OCI-M2 (cell line): ENCODE results near the gene NFKBIE.
A peak's percentile ranks its signal among the peaks of the same experiment; 100 is the strongest.

Source experiments
- DNase-seq: peaks from one replicate; lab custom pipeline; 2025; ENCODE audit not compliant: unreplicated experiment; lab: John Stamatoyannopoulos, UW

Gene NFKBIE

GRCh38 chr6:44275271-44275748 lies 10.0 kb upstream of the NFKBIE start:
- DNase-seq = no peak

DNA sequence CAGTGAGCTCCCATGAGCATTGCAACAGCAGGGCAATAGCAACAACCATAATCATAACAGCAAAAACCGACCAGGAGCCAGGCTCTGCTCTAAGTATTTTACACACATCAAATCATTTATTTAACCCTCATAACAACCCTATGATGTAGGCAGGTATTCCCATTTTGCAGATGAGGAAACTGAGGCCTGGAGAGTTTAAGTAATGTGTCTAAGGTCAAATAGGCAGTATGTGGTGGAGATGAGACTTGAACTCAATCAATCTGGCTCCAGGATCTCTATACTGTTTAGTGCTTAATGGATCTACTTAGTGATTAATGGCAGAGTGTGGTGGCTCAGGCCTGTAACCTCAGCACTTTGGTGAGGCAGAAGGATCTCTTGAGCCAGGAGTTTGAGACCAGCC lies 8.3 kb upstream of the NFKBIE start:
- DNase-seq = no peak

GRCh38 chr6:44272999-44273566 lies 7.7 kb upstream of the NFKBIE start:
- DNase-seq = no peak

GRCh38 chr6:44272529-44272928 lies 7.2 kb upstream of the NFKBIE start:
- no peak for DNase-seq

GRCh38 chr6:44271914-44272313 lies 6.6 kb upstream of the NFKBIE start:
- DNase-seq = no peak

GRCh38 chr6:44271406-44271723 lies 6.0 kb upstream of the NFKBIE start:
- no peak for DNase-seq

- DNase-seq = no peak
Measured at GRCh38 chr6:44270526-44271405, 5.4 kb upstream of the NFKBIE start.

DNA sequence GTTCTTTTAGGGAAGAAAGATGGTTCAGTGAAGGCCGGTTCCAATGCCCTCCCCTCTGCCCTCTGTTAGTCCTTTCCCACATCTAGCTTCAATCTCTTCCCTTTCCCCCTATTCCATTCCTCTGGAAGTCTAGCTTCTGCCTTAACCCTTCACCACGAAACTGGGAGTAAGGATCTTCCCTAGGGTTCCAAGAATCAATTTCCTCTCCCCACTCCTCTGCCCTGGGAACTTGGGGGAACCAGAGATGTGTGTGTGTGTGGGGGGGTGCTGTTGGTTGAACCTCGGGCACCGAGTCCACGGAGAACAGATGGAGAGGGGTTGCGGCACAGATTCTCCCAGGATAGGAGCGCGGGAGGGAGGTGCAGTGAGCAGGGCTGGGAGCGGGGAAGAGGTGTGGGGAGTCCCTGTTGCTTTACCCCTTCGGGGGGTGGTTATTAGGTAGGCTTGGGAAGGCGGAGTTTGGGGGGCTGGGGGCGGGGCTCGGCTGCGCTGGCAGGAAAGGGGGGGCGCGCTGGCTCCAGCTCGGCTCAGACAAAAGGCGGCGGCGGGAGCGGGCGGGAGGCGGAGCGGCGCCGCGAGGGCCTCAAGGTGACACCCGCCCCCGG lies 4.7 kb upstream of the NFKBIE start, which contains the start of gene TMEM151B:
TMEM151B (plus strand) TSS at position 530 of the 605 bp plus-strand sequence. CDS start 293 bp downstream, outside the sequence.
- DNase-seq = no peak

GRCh38 chr6:44269178-44269920 lies 4.0 kb upstream of the NFKBIE start:
- no peak for DNase-seq

DNA sequence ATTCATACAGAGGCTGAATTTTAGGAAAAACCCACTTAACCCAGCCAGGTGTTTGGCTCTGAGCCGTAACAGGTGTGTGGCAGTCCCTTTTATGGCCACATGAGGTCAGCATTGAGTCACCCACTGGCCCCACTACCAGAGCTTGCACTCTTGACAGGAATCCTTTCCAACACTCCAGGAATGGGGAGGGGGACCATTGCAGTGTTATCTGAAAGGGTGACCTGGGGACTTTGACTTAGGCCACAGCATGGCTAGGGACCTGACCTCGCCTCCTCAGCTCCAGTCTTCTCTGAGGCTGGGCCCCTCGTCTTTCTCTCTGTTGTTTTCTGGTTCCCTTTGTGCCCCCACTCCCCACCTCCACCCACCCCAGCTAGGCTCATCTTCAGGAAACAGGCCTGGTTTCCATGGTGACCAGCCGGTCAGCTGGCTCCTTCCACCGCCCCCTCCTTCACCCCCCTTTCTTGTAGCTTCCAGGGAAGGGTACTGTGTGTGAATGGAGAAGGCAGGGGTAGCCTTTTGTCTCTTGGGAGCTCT lies 2.8 kb upstream of the NFKBIE start:
- peak; percentile 37 for DNase-seq

DNA sequence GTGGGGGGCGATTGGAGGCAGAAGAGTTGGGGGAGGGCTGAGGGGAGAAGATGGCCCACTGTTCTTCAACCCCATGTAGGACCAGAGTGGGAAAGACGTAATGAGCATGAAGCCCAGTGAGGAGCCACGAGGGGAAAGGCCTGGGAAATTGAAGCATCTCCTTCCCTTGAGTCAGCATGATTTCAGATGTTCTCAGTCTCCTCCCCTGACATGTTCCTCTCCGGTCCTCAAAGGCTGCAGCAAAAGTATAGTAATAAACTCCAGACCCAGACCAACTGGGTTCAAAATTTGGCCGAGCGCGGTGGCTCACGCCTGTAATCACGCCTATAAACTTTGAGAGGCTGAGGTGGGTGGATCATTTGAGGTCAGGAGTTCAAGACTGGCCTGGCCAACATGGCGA lies 1.9 kb upstream of the NFKBIE start:
- no peak for DNase-seq

GRCh38 chr6:44266347-44266746 lies 996 bp upstream of the NFKBIE start:
- no peak for DNase-seq

GRCh38 chr6:44265722-44266233 lies 427 bp upstream of the NFKBIE start:
- no peak for DNase-seq

DNA sequence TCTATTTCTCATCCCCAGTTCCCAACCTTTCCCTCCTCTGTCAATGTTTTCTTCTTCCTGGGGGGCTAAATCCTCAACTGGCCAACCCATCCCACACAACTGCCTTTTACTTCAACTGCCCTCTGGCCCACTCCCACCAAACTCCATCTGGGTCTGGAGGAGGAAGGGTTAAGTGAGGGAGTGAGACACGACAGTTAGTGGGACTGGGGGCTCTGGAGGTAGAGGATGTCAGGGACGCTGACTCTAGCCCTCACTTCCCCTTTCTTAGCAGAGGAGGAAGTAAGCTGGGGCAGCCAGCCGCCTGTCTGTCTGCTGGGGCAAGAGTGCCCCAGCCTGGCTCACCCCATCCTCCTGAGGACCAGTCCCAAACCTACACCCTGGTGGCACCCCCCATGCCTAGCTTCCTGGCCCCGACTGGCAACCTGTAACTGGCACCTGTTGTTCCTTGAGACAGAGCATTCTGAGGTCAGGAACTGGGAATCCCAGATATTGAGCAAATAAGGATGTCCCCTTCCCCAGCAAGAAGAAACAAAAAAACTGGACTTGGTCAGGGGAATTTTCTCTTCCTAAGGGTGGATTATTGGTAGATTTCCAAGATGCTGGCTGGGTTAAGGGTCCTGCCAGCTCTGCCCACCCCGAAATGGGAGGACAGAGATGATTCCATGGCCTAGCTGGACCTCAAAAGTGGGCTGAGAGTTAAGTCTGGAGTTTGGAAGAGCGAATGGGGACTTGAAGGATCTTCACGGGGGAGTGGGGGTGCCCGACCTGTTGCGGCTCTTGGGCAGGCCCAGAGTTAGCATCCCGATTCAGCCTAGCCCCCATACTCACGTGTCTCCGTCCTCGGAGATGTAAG lies 971 bp downstream of the NFKBIE start:
- no peak for DNase-seq

GRCh38 chr6:44263354-44264100 lies 1.8 kb downstream of the NFKBIE start:
- no peak for DNase-seq

DNA sequence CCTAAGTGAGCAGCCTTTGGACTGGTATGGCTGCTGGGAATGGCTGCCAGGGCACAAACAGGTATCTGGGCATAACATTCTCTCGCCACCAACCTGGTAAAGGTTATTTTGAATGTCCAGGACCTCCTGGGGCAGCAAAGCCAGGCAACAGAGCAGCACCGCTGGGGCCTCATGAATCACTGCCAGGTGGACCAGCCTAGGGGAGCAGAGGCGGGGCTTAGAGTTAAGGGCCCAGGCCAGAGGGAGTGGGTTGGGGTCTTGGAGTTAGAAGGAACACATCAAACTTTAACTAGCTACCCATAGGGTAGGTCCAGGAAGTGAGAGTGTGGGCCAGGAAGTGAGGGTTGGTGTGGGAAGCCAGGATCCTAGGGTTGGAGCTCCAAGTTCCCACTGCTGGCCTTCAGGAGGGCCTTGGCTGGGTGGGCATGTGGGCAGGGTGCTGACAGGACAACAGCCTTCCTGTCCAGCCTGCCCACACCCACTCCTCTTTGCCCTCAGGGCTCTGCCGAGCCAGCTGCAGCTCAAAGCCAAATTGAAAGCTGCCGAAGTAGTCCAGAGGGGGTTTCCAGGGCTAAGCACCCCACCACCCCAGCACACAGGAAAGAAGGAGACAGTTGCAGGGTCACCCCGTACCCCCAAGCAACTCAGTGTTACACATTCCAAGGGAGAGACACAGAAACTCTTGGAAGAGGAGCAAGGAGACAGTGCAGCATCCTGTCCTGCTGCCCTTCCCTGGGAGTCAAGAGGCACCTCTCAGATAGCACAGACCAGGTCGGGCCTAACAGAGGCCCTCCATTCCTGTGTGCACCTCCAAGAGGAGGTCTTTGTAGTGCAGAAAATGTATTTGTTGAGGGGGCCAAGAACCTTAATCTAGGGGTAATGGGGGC lies 2.6 kb downstream of the NFKBIE start:
- DNase-seq = no peak

GRCh38 chr6:44261581-44261980 lies 3.8 kb downstream of the NFKBIE start:
- DNase-seq = no peak
